NCI-H1694 (cell line): ENCODE measurements around the gene SLC25A25.

Source experiments
- DNase-seq: peaks from one replicate; lab custom pipeline; 2025; lab: John Stamatoyannopoulos, UW

The SLC25A25 gene

DNA sequence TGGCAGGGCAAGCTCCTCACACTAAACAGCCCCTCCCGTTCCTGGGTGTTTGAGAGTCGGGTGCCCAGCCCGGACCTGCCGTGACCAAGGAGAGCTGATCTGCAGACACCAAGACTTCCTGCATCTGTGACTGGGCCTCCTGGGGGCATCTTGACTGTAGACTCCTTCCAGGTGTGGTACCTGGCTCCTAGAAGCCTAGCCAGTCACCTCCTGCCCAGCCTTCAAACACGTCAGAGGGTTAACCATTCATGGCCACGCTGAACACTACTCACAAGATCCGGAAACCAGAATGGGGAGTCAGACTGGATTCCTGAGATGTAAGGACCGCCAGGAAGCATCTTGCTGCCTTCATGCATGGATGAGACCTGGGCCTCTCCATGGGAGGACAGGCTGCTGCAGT is 77.5 kb downstream of the SLC25A25 start:
- DNase-seq, result no peak

DNA sequence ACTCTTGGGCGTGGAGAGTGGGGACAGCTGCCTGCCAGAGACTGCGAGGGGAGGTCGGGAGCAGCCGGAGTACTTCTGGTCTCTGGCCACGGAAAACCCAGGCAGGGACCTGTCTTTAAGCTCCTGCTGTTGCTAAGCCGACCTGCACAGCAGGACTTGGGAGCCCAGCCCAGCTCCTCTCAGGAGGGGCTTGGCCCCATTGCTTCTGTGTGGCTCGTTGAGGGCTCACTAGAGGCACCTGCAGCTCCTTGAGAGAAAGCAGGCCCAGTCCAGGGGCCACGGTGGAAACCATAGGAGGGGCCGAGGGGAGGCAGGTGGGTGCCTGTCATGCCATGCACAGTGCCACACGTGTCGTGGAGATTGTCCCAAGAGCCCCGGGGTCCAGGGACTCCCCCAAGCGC is 77.9 kb downstream of the SLC25A25 start:
- DNase-seq, result no peak

DNA sequence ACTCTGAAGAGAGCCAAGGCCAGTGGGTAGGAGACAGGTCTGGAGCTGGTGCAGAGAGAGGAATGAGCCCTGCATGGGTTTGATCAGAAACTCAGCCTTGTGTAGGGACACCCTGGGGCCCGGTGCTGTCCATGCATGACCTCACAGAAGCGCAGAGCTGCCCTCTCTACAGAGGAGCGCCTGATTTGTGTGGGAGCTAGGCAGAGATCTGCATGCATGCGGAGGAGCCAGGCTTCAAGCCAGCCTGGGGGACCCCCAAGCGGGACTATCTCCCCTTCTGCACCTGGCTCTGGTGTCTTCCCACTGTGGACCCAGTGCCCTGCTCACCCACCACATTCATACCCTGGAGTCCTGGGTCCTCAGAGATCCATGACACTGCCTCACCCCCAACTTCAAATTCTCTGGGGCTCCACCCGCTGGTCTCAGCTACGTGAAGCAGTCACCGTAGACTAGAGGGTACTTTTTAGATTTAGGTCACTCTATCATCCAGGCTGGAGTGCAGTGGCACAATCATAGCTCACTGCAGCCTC is 78.6 kb downstream of the SLC25A25 start:
- DNase-seq, result no peak

DNA sequence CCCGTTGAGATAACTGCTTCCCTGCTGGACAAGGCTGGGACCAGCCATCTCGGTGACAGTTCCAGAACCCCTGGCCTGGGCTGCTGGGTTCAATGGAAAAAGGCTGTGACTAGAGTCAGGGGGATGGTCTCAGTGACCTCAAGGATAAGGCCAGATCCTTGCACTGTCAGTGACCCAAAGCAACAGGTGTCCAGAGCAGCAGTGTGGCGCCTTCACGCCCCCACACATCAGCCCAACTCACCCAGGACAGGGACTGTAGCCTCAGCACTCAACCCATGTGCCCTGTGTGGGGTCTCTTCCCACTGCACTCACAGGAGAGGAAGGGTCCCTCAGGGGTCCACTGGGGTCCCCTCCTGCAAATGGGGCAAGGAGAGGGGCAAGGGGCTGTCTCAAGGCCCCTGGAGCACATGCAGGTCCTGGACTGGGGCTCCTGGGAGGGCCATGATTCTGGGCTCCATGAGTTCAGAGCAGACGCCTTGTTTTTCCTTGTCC is 80.5 kb downstream of the SLC25A25 start:
- DNase-seq, result no peak

DNA sequence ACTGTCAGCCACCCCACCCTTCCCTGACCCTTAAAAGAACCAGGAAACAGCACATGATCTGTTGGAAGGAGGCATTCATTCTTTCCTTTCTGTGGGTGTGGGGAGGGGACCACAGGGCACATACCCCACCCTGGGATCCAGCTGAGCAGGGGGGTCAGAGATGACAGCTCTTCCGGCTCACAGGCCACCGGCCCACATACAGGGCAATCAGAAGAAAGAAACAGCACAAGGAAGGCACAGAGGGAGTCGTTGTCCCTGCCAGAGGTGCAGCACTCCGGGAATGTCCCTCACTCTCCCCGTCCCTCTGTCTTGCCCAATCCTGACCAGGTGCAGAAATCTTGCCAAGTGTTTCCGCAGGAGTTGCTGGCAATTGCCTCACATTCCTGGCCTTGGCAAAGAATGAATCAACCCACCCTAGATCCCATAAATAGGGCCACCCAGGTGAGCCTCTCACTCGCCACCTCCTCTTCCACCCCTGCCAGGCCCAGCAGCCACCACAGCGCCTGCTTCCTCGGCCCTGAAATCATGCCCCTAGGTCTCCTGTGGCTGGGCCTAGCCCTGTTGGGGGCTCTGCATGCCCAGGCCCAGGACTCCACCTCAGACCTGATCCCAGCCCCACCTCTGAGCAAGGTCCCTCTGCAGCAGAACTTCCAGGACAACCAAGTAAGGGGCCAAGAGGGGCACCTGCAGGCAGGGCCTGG is 81.1 kb downstream of the SLC25A25 start, which contains the start of gene LCN2:
LCN2 (plus strand) TSS at position 453 of the 701 bp plus-strand sequence; CDS start at position 526, 73 bp downstream.
- no peak for DNase-seq

DNA sequence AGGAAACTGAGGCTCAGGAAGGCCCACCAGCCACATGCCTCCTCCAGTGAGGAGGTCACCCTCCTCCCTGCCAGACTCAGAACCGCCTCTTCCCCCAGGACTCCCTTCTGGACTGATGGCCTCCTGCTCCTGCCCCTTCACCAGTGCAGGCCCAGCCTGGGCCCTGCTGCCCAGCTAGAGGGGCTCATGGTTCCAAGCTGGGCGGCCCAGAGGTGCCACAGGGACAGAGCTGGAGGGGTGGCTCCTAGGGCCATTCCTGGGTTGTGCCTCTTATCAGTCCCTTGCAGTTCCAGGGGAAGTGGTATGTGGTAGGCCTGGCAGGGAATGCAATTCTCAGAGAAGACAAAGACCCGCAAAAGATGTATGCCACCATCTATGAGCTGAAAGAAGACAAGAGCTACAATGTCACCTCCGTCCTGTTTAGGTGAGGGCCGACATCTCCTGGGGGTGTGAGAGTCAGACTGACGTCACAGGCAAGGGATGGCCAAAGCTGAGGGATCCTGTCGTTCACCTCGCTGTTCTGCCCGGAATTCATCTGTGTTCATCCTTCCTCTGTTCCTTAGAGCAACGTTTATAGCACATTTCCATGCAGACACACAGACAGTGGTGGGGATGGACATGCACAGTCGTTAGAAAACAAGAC is 82.0 kb downstream of the SLC25A25 start:
- DNase-seq, result no peak

DNA sequence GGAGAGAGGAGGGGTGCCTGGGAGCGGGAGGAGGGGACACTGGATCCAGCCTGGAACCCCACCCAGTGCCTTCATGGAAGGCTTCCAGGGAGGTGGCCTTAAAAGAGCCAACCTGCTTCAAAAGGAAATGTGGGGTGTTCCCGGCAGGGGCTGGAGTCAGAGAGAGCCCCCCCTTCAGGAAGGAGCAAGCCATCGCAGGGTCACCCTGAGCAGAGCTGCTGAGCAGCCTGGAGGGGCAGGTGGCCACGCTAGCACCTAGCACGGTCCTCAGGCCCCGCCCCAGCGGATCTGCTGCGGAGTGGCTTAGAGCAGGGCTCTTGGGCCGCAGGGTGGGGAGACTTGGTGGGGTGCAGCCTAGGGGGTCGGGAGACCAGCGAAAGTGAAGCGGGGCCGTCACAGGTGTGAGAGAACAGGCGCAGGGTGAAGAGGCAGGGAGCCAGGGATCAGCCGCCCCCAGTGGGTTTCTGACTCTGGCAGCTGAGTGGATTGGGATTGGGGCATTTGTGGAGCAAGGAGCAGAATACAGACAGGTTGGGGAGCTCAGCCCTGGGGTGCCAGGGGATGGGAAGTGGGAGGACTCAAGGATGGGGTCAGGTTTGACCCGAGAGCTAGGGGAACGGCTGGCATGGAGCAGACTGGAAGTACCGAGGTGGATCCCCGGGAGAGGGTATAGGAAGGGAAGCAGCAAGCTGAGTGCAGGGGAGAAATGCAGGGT is 82.7 kb downstream of the SLC25A25 start:
- DNase-seq, result no peak

DNA sequence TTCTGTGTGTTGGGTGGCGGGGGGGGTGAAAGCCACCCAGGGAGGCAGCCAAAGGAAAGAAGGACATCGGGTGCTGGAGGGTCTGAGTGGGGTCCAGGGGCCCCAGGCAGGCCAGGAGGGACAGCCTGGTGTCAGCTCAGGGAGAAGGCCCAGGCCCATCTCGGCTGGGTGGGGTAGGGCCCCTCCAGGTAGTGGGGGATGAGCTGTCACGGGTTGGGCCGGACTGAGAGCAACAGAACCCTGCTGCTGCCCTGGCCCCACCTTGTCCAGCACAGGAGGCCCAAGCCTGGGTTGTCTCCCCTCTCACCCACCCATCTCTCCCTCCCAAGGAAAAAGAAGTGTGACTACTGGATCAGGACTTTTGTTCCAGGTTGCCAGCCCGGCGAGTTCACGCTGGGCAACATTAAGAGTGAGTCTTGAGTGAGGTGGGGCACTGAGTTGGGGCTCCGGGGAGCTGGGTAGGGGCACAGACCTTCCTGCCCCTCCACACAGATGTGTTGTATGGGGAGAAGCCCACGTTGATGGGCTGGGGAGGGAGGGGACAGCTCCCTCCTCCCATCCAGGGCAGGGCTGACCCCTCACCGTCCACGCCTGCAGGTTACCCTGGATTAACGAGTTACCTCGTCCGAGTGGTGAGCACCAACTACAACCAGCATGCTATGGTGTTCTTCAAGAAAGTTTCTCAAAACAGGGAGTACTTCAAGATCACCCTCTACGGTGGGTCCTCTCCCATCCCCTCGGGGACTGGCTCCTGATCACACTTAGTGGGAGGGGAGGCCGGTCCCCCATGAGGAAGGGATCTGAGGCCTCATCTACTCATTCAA is 83.5 kb downstream of the SLC25A25 start:
- no peak for DNase-seq

DNA sequence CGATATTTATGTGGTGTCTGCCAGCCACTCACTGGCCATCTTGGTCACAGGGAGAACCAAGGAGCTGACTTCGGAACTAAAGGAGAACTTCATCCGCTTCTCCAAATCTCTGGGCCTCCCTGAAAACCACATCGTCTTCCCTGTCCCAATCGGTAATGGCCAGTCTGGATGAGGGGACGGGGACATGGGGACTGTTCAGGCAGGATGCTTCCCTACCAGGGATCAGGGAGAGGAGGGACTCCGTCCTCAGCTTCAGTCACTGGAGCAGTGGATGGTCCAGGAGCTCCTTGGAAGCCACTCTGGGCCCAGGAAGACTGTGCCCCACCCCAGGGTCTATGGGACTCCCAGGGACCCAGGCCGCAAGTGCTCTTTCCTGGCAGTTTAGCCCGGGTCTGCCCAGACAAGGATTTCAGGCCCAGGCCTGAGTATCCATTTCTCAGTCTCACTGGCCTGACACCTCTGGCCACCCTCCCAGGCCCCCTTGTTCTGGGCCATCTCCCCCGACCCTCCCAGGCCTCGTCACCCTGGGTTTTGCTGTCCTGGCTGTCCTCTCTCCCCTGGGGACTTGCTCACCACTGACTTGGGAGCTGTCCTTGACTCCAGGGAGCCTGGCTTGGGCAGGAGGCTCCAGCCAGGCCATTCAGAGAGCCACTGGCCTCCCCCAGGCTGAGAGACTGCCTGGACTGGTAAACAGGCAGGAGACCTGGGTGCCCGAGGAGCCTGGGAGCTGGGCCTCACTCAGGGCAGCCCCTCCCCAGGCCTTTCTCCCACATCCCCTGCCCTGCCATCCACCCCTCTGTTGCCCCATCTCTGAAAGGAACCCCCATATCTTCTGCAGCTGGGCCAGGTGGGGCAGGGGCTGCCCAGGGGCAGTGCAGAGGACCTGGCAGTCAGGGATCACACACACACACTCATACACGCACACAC is 84.4 kb downstream of the SLC25A25 start:
- DNase-seq, result no peak

DNA sequence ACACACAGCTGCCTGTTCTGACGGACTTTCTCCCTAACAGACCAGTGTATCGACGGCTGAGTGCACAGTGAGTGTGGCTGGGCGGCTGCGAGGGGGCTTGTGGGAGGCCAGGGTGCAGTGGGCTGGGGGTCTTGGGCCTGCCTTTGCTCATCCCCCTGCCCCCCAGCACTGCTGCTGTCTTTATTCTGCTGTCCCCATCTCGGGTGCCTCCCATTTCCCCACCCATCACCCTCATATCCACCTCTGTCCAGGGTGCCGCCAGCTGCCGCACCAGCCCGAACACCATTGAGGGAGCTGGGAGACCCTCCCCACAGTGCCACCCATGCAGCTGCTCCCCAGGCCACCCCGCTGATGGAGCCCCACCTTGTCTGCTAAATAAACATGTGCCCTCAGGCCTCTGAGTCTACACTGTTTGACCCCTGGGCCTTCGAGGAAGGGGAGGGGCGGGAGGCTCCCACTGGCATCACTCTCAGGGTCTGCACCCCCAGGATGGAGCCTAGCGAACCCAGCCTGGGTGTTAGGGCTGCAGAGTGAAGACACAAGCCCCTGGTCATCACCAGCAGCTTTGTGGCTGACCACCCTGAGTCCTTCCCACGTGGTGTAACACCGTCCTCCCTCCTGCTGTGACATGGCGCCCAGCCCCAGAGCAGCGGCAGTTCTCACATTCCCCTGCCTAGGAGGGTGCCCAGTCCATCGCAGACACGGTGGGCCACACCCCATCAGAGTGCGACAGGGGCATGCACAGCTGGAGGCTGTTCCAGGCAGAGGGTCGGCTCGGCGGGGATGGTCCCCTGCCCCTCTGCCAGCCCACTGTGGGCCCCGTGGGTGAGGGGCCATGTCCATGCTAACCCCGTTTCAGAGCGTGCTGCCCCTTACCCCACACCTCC is 85.3 kb downstream of the SLC25A25 start:
- DNase-seq, result no peak

DNA sequence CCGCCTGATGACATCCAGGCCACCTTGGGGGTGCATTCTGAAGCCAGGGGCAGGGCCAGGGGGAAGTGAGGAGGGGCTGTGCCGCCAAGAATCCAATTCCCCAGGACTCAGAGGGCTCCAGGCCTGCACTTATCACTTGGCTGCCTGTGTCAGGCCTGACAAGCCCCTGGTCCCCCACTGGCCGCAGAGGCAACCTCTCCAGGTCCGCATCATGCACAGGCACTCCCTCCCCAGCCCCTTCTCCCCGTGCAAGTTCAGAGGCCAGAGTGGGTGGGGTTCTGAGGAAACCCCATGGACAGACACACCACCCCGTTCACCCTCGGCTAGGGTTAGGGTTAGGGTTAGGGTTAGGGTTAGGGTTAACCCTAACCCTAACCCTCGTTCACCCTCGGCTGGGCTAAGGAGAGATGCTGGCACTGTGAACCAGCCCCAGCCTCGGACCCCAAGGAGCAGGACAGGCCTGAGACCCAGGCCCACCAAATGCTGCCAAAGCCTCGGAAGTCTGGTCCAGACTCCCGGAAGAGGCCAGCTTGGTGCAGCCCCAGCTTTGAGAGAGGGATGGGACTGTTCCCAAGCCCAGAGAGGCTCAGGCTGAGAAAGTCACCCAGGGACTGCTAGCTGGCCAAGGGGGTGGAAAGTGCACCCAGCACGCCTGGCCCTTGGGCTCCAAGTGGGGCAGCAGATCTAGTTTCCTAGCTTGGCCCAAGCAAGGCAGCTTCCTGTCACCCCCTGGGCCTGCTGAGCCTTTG is 86.1 kb downstream of the SLC25A25 start:
- DNase-seq, result no peak

DNA sequence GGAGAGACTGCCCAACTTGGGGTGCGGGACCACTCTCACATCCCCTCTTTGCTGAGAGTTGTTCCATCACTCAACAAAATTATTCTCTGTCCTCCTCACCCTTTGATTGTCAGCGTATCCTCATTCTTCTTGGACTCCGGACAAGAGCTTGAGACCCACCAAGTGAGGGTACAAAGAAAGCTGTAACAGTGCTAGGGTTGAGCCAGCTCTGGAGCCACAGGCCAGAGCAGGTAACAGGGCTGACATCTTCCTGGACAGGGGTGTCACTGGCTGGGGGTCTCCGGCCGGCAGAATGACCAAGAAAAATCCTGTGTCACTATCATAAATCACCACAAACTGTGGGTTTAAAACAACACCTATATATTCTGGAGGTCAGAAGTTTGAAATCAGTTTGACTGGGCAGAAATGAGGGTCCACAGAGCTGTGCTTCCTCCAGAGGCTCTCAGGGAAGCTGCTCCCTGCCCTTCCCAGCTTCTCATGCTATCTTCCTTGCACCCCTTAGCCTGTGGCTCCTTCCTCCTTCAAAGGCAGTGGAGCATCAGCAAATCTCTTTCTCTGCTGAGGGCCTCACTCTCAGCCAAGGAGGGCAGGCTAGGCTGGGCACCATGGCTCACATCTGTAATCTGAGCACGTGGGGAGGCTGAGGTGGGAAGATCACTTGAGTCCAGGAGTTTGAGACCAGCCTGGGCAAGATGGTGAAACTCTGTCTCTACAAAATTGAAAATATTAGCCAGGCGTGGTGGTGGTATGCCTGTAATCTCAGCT is 87.9 kb downstream of the SLC25A25 start:
- DNase-seq, result no peak
